GM12878 (cell line): Measurements from ENCODE around the gene TMTC1. TPM values are rescaled to one million over a fixed set of nuclear protein-coding genes. Genes with fewer than 3 reads are reported as not detected.

ENCODE experiments used
- ATF2 ChIP-seq: IDR thresholded peaks from 2 replicates; pipeline ENCODE4 v1.6.1; 2012; ENCODE audit warnings: low read length, inconsistent platforms
- BRCA1 ChIP-seq: IDR thresholded peaks from 2 replicates; pipeline ENCODE4 v1.6.1; 2011; ENCODE audit warnings: low read depth, low read length, improper control_type of control experiment
- ELK1 ChIP-seq: IDR thresholded peaks from 2 replicates; pipeline ENCODE4 v1.6.1; 2012; ENCODE audit warnings: low read depth, low read length, improper control_type of control experiment
- EP300 ChIP-seq, 2 experiments: fragments of 150-350 bp in 1 of 2; IDR thresholded peaks; 2 replicates each; pipeline ENCODE4 v1.6.1; 2011 to 2012; ENCODE audit warnings: low read depth in 2 of 2, low read length in 2 of 2, borderline replicate concordance in 1 of 2, improper control_type of control experiment in 1 of 2, inconsistent platforms in 1 of 2; ENCODE audit not compliant: control insufficient read depth in 1 of 2
- GATAD2B ChIP-seq: fragments of 450-650 bp; conservative IDR thresholded peaks from 2 replicates; pipeline ENCODE4 v1.6.1; 2017; ENCODE audit warnings: low read depth, mild to moderate bottlenecking, moderate library complexity
- IKZF2 ChIP-seq, 2 experiments: fragments of 450-650 bp; IDR thresholded peaks; 2 replicates each; pipeline ENCODE4 v1.6.1; 2017; ENCODE audit warnings: mild to moderate bottlenecking in 2 of 2, moderate library complexity in 2 of 2
- IRF3 ChIP-seq: fragments of 450-650 bp; IDR thresholded peaks from 2 replicates; pipeline ENCODE4 v1.6.1; 2014; ENCODE audit warnings: mild to moderate bottlenecking
- MTA3 ChIP-seq: IDR thresholded peaks from 2 replicates; pipeline ENCODE4 v1.6.1; 2012; ENCODE audit warnings: low read length, inconsistent platforms, borderline replicate concordance
- NBN ChIP-seq: fragments of 450-650 bp; IDR thresholded peaks from 2 replicates; pipeline ENCODE4 v1.6.1; 2016
- NFXL1 ChIP-seq: fragments of 450-650 bp; IDR thresholded peaks from 2 replicates; pipeline ENCODE4 v1.6.1; 2017; ENCODE audit warnings: antibody characterized with exemption, mild to moderate bottlenecking, borderline replicate concordance
- PAX8 ChIP-seq: fragments of 450-650 bp; IDR thresholded peaks from 2 replicates; pipeline ENCODE4 v1.6.1; 2017; ENCODE audit warnings: mild to moderate bottlenecking, moderate library complexity
- PBX3 ChIP-seq: IDR thresholded peaks from 2 replicates; pipeline ENCODE4 v1.6.1; 2011; ENCODE audit warnings: mild to moderate bottlenecking, low read depth, low read length, moderate library complexity; ENCODE audit not compliant: insufficient replicate concordance
- RFX5 ChIP-seq: IDR thresholded peaks from 2 replicates; pipeline ENCODE4 v1.6.1; 2011; ENCODE audit warnings: low read depth, low read length, improper control_type of control experiment
- SIN3A ChIP-seq: IDR thresholded peaks from 2 replicates; pipeline ENCODE4 v1.6.1; 2012; ENCODE audit warnings: low read depth, low read length, improper control_type of control experiment
- SREBF1 ChIP-seq: IDR thresholded peaks from 2 replicates; pipeline ENCODE4 v1.6.1; 2012; ENCODE audit warnings: mild to moderate bottlenecking, low read length
- SUZ12 ChIP-seq: fragments of 200-600 bp; sonication (generic); IDR thresholded peaks from one replicate; pipeline ENCODE4 v1.6.1; 2018; ENCODE audit warnings: antibody characterized with exemption, mild to moderate bottlenecking; ENCODE audit not compliant: unreplicated experiment
- TBL1XR1 ChIP-seq: IDR thresholded peaks from 2 replicates; pipeline ENCODE4 v1.6.1; 2012; ENCODE audit warnings: low read depth, low read length, improper control_type of control experiment
- TCF12 ChIP-seq: IDR thresholded peaks from 2 replicates; pipeline ENCODE4 v1.6.1; 2011; ENCODE audit warnings: low read depth, mild to moderate bottlenecking, low read length
- TCF3 ChIP-seq: IDR thresholded peaks from 2 replicates; pipeline ENCODE4 v1.6.1; 2012; ENCODE audit warnings: low read depth, mild to moderate bottlenecking, low read length, borderline replicate concordance; ENCODE audit not compliant: insufficient read depth
- ZNF592 ChIP-seq: fragments of 450-650 bp; IDR thresholded peaks from 2 replicates; pipeline ENCODE4 v1.6.1; 2017; ENCODE audit warnings: mild to moderate bottlenecking, moderate library complexity
- polyA plus RNA-seq, 11 experiments: library from polyadenylated mRNA; depleted of rRNA in 4 of 11; unstranded in 6 of 11; stranded (reverse) in 5 of 11; fragments of >200 nt; fragmentation: Nextera tagmentation in 4 of 11; fragmentation: Illumina TruSeq in 1 of 11; extraction: Ambion mirVana in 4 of 11; extraction: Trizol in 1 of 11; gene quantifications; 1 replicate in 1 of 11; 2 replicates in 10 of 11; pipeline versions ENCODE4 v1.2.1 to v1.2.3, GENCODE V29; 2011 to 2016; ENCODE audit warnings: inconsistent platforms in 2 of 11, missing spikeins in 2 of 11, low read depth in 1 of 11
- total RNA-seq, 4 experiments: library from RNA; depleted of rRNA in 3 of 4; stranded (reverse); fragments of >200 nt in 3 of 4; fragmentation: Illumina TruSeq in 1 of 4; extraction: Trizol in 1 of 4; gene quantifications; 2 replicates each; pipeline versions ENCODE4 v1.2.1 to v1.2.3, GENCODE V29; 2013 to 2021

TMTC1 gene
- total and polyA plus RNA-seq, 10 of the 15 experiments (the other 5 are each of a cell fraction or from before 2014, with no cell fraction given): 0.10 to 20.9 (median 0.57) TPM

GRCh38 chr12:29782285-29782870 is 1.4 kb downstream of the TMTC1 start (continued):
- TF ChIP-seq ELK1: no peak
- TF ChIP-seq IRF3: no peak
- no peak for TF ChIP-seq ZNF592
- no peak for TF ChIP-seq PAX8
- no peak for TF ChIP-seq BRCA1
- TF ChIP-seq MTA3: no peak
- no peak for TF ChIP-seq TBL1XR1
- no peak for TF ChIP-seq PBX3
- TF ChIP-seq NBN: 0 out of 2 replicates have a peak, but pooled peaks have one; percentile 27
- 0 out of 2 replicates have a peak, but pooled peaks have one; percentile 16 for TF ChIP-seq ATF2
- TF ChIP-seq RFX5: no peak
- no peak for TF ChIP-seq SIN3A
- TF ChIP-seq EP300 (IDR thresholded peaks at IDR 0.05; ENCODE audit: borderline replicate concordance in 1 of 2, control insufficient read depth in 1 of 2, low read depth in 2 of 2, low read length in 2 of 2): peak in 1 of 2 experiments; percentile 29; a peak in 1 of 4 replicates
- no peak for TF ChIP-seq NFXL1
- 0 out of 4 replicates have a peak, but pooled peaks have one; percentile 12 to 17 for TF ChIP-seq IKZF2 (IDR thresholded peaks at IDR 0.05)
- TF ChIP-seq SUZ12: no peak
- TF ChIP-seq GATAD2B: no peak; the same call in 1 of the 2 replicates
- TF ChIP-seq SREBF1: no peak
- TF ChIP-seq TCF3: 0 out of 2 replicates have a peak, but pooled peaks have one; percentile 27
- TF ChIP-seq TCF12: peak; percentile 85
